Eye (tissue), 1 donor: ENCODE results near the gene WNT3A.

ENCODE experiments used
- DNase-seq: peaks from one replicate; pipeline ENCODE4 v3.0.0-alpha.2; 2015

The WNT3A gene

GRCh38 chr1:227999056-227999930, 7.5 kb upstream of the WNT3A start:
- DNase-seq = peak; percentile 83

- DNase-seq = no peak
These were observed 6.4 kb upstream of the WNT3A start for GRCh38 chr1:228000416-228000815.

GRCh38 chr1:228000836-228001563, 5.8 kb upstream of the WNT3A start:
- no peak for DNase-seq

GRCh38 chr1:228001738-228002535, 4.9 kb upstream of the WNT3A start:
- DNase-seq = no peak

GRCh38 chr1:228002792-228003191, 4.0 kb upstream of the WNT3A start:
- no peak for DNase-seq

- DNase-seq = no peak
These were observed 3.1 kb upstream of the WNT3A start for GRCh38 chr1:228003461-228004330.

GRCh38 chr1:228004331-228004855, 2.4 kb upstream of the WNT3A start:
- peak; percentile 45 for DNase-seq

GRCh38 chr1:228004856-228005462, 1.8 kb upstream of the WNT3A start:
- peak; percentile 20 for DNase-seq

GRCh38 chr1:228005511-228006033, 1.2 kb upstream of the WNT3A start:
- peak; percentile 24 for DNase-seq

GRCh38 chr1:228006034-228006785, 588 bp upstream of the WNT3A start:
- DNase-seq = peak; percentile 14

- peak; percentile 54 for DNase-seq
These were observed 427 bp downstream of the WNT3A start for GRCh38 chr1:228007049-228007800.

GRCh38 chr1:228007801-228008341, 1.1 kb downstream of the WNT3A start:
- DNase-seq = peak; percentile 37

GRCh38 chr1:228008391-228009115, 1.8 kb downstream of the WNT3A start:
- DNase-seq = peak; percentile 41

GRCh38 chr1:228009116-228009827, 2.5 kb downstream of the WNT3A start:
- DNase-seq = peak; percentile 12

GRCh38 chr1:228009828-228010775, 3.3 kb downstream of the WNT3A start:
- no peak for DNase-seq

- DNase-seq = no peak
These were observed 4.1 kb downstream of the WNT3A start for GRCh38 chr1:228010921-228011320.
